ENCODE data around the gene GIMD1.

DNA sequence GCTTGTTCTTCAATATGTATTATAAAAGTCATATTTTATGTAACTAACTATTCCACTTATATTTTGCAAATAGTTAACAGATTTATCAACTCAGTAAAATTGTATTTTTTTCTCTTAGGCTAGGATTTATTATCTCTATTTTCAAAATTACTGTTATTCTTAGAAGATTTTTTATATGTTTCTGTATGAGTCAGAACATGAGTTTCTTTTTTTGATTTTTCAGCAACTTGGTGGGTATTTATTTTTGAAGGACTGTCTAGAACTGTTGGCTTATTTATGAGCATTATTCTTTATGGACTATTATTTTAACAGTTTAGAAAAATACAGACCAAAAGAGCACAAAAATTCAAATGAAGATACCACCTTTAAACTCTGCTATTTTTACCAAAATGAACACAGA lies 45.5 kb downstream of the GIMD1 start:
- TF ChIP-seq POLR2A (IDR thresholded peaks at IDR 0.05; ENCODE audit: low read depth, low read length) (no peak), POLR2AphosphoS5 (IDR thresholded peaks at IDR 0.05; ENCODE audit: low read depth, low read length) (no peak), POU2F2 (IDR thresholded peaks at IDR 0.05; ENCODE audit: low read depth, low read length) (no peak)

Data from GM12891 (cell line).